Activated CD4-positive, alpha-beta T cell treated with anti-CD3 and anti-CD28 coated beads, Interleukin-2, Interleukin-6, amounts not matched to agents 100 ng/mL and 50 ng/mL, durations not matched to agents 16 hours and 8 hours (primary cell): ENCODE data around the gene CAP2.

Experiments
- DNase-seq: peaks from one replicate; pipeline ENCODE4 v3.0.0-alpha.2; 2020

CAP2 gene

DNA sequence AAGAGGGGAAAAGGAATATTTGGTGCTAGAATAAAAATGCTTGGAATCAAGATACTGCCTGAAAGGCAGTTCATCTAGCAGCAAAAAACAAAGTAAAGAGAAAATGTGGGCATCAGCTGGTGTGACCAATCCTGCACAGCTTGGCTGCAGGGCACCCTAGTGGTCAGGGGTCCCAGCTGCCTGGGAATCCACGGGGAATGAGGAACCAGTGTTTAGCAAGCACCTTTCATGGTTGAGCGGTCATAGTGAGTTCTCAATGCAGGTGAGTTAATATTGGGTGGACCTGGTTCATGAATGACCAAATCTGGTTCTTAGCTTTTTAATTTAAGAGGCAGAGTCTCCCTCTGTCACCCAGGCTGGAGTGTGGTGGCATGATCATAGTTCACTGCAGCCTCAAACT, 53.3 kb downstream of the CAP2 start:
- DNase-seq: no peak

DNA sequence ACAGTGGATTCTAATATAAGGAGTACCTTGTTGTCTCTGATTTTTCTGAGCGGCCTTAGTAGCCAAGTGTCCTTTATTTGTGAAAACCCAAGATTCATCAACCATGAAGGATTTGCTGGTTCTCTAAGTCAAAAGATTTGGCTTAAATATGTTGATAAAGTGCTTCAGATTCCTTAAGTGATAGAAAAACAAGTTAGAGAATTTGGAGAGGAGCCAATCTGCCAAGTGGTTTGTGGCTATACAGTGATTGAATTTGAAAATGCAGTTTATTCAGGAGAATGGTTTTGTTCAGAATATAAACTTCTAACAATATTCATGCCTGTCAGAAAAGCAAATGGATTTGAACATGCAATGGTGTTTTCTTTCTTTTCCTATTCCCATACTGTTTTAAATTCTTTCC, 54.8 kb downstream of the CAP2 start:
- DNase-seq: no peak

DNA sequence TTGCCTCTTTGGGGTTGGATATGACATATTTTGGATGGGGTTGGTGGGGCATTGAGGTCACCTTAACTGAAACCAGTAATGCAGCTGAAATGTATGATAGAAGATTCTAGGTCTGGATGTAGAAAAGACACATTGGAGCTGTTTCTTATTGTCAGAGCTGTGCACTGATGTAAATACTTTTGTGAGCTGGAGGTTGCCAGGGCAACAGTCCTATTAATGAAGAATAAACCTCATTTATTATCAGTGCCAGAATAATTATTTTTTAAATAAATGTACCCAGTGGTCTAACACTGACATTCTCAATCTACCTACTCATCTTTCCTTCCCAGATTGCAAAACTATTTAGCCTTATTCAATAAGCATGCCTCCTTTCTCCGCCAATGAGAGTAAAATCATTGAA, 57.0 kb downstream of the CAP2 start:
- no peak for DNase-seq

DNA sequence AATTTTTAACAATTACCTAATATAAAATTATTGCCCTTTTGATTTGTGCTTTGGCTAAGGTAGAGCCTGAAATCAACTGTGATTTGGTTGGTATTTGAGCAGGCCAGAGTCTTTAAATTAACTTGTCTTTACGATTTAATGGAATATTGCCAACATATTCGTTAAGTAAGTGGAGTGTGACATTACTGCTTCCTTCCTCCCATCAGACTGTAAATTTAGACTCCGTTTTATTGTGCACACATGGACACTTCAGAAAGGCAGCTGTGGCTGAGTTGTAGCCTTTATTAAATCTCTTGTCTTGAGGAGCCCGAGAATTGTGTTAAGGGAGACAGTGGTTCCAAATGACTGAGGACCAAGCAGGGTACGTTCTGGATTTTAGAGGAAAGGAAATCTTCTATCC, 57.4 kb downstream of the CAP2 start:
- no peak for DNase-seq

DNA sequence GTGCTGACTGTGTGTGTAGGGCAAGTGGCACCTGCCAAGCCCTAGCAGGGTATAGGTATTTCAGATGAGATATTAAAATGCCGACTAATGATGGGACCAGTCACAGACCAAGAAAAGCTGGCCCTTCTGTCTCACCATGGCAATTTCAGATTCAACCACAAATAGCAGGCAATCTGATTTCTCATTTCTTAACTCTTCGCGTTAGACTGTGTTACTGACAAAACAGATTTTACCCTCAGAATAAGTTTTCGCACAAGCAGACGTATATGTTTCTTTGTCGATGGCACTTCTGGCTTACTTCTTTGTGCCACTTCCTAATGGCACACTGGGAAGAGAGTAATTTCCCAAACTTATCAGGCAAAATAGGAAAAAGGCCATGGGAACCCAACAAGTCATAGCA, 58.7 kb downstream of the CAP2 start:
- no peak for DNase-seq

DNA sequence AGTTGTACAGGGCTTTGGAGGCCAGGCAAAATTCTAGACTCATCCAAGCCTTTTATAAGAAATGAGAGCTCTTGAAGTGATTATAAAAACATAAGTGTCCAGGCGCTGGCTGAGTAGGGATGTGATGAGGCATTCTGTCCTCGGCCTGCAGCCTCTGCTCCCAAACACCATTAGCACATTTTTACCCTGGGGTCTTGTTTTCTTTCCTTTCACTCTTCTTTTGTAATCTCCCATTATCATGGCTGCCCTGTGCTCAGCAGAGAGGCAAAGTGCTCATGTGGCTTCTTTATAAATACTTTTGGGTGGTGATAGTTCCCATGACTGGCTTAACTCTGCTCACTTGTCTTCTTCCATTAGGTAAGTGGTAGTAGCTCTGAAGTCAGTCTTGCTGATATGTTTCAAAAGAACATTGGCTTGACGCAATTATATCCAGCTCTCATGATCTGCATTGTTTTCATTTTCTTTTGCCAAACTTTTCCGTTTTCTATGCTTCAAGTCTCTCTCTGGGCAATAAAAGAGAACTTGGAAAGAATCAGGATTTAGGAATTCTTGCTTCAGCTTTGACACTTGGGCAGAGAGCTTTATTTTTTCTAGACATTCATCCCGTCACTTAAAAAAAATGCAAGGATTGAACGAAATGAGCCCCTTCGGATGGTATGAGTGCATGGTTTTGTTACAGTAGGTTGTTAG, 61.1 kb downstream of the CAP2 start:
- DNase-seq: no peak

DNA sequence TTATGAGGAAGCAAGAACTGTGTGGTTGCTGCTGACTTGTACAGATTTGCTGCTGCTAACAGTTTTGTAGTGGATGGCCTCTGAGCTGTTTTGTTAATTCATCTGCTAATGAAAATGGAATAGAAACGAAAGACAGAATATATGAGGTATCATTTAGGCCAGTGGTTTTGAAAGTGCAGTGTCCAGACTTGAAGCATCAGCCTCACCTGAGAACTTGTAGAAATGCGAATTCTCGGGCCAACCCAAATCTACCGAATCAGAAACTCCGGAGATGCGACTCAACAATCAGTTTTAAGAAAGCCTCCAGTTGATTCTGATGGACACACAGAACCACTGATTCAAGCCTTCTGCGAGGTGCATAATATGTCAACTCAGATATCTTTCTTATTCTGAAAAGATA, 62.5 kb downstream of the CAP2 start:
- DNase-seq: no peak

DNA sequence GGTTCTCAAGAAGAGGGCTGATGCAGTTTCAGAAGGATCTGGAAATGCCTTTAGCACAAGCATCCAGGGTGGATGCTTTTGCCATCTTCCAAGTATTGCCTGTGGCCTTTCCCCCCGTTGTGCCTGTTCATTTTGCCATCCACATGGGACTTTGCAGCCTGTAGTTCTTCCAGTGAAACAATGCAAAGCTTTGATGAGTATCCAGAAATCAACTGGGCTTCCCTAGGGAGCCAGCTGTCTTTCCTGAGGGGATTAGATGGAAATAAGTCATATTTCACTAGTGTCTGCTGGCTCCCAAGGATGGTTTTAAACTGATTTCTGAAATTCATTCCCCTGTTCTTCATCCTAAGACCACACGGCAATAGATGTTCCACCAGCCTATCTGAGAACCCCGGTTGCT, 63.3 kb downstream of the CAP2 start:
- no peak for DNase-seq

DNA sequence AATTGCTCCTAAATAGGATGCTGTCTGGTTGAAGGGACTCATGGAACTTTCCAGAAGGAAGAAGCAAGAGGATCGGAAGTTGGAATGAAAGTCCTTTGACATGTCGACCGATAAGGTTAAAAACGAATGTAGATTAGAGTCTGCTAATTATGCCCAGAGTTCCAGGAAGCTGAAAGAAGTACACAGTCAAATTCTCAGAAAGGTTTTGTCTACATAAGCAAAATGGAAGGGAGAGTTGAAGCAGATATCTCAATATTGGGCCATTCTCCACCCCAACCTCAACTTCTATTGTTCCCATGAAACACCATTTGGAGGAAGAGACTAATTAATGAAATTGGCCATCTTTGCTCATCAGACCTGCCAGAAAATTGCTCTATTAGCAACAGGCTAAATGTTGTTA, 64.0 kb downstream of the CAP2 start:
- DNase-seq: no peak

DNA sequence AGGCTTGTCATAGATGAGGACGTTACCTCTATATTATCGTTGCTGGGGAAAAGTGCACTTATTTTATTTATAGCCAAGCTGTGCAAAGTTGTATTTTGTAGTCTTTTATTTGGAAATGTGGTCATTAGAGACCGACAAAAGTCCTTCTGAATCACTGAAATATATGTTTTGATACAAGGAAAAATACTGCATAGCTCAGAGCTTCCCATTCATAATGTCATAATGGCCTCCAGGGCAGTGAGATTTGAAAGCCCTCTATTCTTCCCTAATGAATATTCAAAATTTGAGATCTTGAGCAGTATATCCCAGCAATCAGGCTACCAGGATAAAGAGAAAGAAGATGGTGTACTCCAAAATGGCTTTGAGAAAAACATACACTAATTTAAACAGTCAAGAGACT, 64.6 kb downstream of the CAP2 start:
- DNase-seq: no peak

DNA sequence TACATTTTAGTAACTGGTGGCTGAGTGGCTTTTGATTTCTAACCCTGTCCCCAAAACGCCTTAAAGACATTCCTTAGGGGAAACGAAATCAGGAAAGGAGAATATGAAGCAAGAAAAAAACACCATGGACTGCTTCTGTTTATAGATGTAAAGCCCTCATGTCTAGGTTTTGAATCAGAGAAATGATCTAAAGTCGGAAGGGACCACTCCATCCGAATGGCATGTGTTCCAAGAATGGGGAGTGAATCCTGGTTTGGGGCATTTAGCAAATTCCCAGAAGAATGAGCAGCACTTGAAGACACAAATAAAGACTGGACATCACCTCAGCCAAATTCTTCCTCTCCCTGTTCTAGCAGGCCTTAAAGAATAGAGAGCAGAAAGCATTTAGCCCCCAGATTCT, 65.6 kb downstream of the CAP2 start:
- no peak for DNase-seq

DNA sequence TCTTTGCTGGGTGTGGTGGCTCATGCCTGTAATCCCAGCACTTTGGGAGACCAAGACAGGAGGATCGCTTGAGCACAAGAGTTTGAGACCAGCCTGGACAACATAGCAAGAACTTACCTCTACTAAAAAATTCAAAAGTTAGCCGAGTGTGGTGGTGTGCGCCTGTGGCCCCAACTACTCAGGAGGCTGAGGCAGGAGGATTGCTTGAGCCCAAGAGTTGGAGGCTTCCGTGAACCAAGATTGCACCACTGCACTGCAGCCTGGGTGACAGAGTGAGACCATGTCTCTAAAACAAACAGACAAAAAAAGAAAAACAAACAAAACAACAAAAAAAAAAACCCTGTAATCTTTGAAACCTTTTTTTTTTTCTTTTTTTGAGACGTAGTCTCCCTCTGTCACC, 67.5 kb downstream of the CAP2 start:
- no peak for DNase-seq

DNA sequence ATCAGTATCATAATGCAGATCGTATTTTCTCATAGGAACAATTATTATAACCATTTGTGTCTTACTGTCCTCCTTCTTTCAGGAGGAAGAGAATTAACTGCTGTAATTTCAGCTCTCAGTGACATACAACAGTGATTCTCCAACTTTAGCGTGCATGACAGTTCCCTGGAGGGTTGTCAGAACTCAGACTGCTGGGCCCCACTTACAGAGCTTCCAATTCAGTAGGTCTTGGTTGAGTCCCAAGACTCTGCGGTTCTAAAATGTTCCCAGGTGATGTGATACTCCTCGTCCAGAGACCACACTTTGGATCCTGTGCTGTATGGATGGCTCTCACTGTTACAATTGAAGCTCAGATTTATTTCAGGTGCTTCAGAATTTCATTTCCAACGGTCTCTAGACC, 72.8 kb downstream of the CAP2 start:
- no peak for DNase-seq

DNA sequence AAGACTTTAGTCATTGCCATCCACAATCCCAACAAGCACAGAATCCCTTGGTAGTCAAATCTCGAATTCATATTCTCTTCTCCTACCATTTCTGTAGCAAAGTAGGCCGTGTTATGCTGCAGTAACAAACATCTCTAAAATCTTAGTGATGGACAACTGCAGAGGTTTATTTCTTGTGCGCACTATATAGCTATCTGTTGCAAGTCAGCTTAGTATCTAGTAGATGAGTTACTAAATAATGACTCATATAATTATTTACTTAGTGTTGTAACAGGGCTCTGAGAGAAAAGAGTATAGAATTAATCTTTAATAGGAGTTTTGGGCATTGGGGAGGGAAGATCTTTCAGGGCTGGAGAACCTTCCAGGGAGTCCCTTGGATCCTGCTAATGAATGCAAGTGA, 73.3 kb downstream of the CAP2 start:
- no peak for DNase-seq

DNA sequence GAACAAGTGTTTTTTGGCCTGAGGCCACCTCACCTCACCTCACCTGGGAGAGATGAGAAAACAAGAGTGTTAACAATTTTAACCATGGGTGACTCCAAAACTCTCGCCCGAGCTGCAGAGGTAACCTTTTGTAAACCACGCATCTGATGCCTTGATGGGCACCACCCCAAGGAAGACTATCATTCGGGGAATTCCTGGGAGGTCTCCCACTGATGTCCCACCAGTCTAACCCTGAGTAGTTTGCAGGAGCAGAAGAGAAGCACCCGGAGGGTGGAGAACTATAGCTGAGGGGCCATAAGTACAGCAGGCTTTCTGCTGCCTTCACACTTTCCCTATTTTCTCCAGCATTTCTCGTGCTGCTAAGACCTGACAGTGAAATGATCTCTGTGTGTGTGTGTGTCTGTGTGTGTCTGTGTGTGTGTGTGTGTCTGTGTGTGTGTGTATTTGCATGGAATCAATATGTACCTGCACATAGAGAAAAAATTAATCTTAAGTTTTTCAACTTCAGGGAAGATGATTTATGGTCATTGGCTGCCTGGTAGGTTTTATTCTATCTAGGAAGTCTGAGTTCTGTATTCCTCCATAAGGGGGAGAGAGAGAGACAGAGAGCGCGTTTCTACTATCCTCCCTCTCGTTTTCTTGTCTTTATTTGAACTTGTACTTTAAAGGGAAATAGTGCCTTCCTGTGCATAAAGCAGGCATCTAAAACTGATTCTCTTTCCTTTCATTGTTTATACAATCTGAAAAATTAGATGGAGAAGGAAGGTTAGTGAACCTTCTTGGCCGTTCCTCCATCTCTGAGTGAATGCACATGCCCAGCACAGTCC, 75.8 kb downstream of the CAP2 start:
- no peak for DNase-seq

DNA sequence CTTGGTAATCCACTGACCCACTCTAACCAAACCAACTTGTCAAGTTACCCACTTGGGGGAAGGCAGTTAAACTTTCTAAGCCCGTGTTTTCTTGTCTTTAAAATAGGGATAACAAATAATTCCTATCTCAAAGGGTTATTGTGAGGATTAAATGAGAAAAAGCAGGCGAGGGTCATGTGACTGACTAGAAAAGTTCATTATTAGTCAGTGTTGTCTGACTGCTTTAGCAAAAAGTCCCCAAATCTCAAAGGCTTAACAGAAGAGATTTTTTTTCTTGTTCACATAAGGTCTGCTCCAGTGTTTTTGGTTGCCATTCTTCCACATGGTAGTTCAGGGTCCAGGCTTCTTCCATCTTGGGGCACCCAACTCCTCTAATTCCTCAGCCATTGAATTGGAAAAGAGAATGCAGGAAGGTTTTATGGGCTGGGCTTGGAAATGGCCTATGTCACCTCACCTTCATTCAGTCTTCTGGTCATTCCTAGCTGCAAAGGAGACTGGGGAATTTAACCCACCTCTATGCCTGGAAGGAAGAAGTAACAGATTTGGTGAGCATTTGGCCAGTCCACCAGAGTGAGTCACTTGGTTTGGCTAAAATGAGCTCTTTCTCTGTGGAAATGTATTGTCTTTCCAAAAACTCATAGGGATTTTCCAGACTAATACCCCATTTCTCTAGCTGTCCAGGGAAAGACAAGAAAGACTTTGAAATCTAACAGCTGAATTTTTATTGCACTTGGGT, 77.0 kb downstream of the CAP2 start:
- no peak for DNase-seq

DNA sequence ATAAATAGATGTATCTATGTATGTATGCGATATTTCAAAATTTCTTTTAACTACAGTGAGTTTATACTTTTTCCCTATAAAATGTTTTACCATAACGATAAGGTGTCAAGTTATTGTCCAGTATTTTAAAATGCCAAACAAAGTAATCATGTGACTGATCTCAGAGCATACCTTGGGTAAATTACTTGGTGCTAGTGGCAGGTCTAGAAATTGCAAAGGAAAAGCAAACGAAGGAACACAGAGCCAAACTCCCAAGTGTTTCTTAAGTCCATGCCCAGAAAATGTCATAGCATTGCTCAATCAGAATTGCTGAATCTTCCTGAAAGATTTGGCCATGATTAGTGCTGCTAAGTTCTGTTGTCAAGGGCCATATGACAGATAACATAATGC, 77.5 kb downstream of the CAP2 start:
- DNase-seq: no peak

DNA sequence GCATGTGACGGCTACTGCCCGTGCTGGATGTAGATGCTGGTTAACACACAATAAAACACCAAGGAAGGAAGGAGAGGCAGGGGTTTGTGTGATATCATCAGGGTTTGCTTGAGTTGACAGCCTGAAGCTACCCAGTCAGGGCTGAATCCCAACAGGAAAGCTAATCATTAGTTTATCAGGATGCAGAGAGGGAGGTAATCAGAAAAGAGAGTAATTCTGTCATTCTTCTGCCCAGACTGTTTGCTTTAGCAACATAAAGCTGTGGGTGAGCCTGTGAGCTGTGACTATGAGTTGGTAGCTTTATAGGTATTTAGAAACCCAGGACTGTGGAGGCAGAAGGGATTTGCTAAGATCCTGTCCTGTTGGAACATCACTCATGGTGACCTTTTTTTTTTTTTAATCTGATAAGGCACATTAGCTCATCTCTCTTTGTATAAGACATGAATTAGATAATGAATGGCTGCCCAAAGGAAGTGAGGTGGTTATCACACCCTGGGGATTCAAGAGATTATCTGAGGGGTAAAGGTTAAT, 79.3 kb downstream of the CAP2 start:
- DNase-seq: no peak

DNA sequence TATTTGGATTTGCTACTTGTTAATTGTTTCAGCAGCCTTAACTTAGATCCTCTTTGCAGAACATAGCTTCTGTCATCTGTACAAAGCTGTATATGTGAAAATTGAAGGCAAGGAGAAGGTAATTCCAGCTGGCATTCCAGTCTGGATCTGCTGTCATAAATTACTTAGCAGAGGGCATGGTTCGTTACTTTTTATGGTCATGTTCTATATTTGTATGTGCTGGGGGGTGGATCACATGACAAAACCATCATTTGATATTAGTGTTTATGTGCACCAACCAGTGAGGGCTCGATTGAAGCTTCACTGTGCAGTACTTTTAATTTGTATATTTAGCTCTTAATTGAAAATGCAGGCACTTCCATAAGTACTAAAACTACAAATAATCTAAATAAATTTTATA, 80.2 kb downstream of the CAP2 start:
- DNase-seq: no peak

DNA sequence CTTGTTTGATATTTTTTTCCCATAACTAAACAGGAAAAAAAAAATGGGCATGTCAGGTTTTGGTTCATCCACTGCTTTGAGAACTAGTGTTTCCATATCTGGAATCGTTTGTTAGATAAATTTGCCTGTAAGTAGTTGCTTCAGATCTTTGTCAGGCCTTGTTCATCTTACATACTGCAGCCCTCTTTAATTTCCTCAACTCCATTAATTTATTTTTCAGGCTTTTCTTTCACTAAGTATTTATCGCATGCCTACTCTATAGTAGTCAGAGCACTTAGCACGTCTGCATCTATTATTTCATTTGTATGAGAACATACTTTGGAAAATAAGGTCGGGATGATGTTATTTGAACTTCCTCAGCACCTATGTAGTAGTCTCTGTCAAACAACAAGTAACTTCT, 80.9 kb downstream of the CAP2 start:
- DNase-seq: no peak

DNA sequence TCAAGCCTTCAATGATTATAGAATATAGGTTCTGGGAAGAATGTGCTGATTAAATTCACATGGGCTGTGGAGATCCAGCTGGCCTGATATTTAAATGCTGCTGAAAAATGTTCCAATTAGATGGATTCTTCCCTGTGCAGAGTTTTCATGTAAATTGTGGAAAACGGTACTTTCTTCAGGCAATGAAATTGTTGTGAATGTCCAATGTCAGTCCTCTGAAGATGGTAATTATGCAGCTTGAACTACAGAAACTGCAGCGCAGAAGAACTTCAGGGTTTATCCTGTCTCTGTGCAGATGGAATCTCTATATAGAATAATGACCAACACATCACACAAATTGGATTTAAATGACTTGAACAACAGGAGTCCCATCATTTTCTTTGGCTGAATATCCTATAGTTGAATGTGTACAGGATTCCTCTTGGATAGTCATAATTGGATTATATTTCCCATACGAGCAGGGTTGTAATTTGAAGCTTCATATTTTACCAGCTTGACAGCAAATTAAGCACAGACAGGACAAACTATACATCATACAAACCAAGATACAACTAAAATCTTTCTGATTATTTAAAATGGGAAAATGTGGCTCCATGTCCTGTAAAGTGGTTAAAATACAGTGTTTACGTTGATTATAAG, 82.3 kb downstream of the CAP2 start:
- no peak for DNase-seq

DNA sequence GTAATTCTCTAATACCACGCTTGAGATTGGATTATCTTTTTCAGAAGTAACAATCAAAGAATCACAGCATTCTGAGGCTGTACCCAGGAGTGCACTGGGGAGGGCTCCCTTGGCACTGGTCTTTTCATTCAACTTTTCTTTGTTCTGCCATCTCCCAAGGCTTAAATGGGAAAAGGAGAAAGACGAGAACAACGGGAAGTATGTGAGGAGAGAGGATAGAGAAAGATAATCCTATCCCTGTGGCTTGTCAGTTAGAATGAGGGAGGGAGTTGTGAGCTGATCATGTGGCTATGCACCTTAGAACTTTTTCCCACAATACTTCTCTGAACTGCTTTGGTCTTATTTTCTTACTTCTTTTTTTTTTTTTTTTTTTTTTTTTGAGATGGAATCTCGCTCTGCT, 83.1 kb downstream of the CAP2 start:
- no peak for DNase-seq

DNA sequence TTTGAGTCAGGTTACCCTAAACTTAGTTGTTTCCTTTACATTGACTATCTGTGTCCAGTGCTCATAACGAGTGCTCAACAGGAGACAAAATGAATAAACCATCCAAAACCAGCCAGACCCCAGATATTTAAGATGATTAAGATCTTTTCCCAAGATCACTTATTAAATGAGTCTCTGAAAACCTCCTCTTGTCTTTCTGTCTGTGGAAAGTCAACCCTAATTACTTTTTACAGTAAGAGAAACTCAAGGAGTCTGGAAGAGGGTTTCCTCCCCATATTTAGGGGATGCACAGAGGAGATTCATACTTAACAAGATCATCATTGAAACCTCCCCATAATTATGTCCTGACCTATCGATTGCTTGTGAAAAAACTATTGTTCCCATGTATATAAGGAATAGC, 84.0 kb downstream of the CAP2 start:
- DNase-seq: no peak
